ENCODE results near the gene SUGT1.
"Not testable (repeated sequence)": the region's sequence is repeated elsewhere in the genome, so short reads cannot be mapped to it uniquely, and the experiment has no call there.

Gene SUGT1

GRCh38 chr13:52670726-52671125 lies 18.1 kb downstream of the SUGT1 start:
- no peak for DNase-seq (ENCODE audit: low read depth)
- TF ChIP-seq CTCF (conservative IDR thresholded peaks at IDR 0.05; ENCODE audit: control insufficient read depth, insufficient read depth, low read depth, low read length): no peak
- no peak overlapping the region for H3K4me3 ChIP-seq (ENCODE audit: control insufficient read depth, low read depth, low read length)

DNA sequence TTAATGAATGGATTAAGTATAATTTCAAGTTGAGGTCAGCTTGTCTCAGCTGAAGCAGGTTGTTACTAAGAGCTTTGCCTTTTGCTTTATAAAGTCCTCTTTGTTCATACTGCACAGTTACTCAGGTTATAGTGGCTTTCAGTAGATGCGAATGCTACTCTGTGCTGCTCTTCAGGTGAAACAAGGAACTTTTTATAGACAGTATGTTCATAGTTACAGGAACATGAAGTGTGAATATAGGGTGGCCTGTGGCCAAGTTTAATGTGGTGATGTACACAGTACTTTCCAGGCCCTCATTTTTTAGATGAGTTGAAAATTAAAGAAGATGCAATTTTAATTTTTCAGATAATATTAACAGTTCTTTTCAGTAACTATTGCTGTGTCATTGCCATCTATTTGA lies 20.8 kb downstream of the SUGT1 start:
- no peak for DNase-seq (ENCODE audit: low read depth)
- no peak overlapping the region for H3K4me3 ChIP-seq (ENCODE audit: control insufficient read depth, low read depth, low read length)
- no peak for TF ChIP-seq CTCF (conservative IDR thresholded peaks at IDR 0.05; ENCODE audit: control insufficient read depth, insufficient read depth, low read depth, low read length)

DNA sequence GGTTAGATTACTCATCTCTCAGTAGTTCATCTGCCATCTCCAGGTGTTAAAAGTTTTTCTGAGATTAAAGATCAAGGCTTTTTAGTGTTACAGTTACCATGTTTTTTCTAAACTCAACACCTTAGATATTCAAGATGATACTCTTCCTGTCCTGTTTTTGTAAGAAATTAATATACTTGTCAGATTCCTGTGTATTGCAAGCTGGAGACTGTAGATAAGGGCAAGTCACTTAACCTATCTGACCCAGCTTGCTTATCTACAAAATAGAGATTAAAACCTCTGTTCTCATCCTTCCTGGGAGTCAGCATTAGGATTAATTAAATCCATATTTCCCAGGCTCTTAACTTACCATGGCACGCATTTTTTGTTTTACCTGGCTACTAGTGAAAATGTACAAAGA lies 25.2 kb downstream of the SUGT1 start:
- TF ChIP-seq CTCF (conservative IDR thresholded peaks at IDR 0.05; ENCODE audit: control insufficient read depth, insufficient read depth, low read depth, low read length): no peak
- H3K4me3 ChIP-seq (ENCODE audit: control insufficient read depth, low read depth, low read length): no peak overlapping the region
- no peak for DNase-seq (ENCODE audit: low read depth)

DNA sequence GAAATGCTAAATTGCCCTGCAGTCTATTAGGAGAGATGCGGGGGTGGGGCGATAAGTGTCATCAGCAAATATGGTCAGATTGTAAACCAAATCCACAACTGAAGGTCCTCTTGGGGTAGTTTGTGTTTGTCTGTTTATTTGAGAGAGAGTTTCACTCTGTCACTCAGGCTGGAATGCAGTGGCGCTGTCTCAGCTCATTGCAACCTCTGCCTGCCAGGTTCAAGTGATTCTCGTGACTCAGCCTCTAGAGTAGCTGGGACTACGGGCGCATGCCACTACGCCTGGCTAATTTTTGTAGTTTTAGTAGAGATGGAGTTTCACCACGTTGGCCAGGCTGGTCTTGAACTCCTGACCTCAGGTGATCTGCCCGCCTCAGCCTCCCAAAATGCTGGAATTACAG lies 33.2 kb downstream of the SUGT1 start:
- DNase-seq (ENCODE audit: low read depth); H3K4me3 ChIP-seq (ENCODE audit: control insufficient read depth, low read depth, low read length): not testable (repeated sequence)

DNA sequence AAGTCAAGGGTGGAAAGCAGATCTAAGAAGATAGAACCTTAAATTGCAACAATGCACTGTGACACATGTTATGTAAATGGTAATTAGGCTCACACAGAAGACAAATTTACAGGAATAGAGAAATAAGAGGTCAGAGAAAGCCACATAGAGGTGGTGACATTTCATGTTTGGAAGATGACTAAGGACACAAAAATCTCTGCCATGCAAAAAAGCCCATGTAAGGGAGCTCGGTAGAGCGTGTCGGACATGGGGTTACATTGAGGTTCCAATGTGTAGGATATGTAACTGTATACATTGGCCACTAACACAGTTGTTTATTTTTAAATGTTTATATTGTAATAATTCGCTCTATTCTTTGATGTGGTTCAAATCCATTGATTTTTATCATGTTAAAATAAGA lies 33.7 kb downstream of the SUGT1 start:
- no peak for TF ChIP-seq CTCF (conservative IDR thresholded peaks at IDR 0.05; ENCODE audit: control insufficient read depth, insufficient read depth, low read depth, low read length)
- no peak overlapping the region for H3K4me3 ChIP-seq (ENCODE audit: control insufficient read depth, low read depth, low read length)
- DNase-seq (ENCODE audit: low read depth): no peak

DNA sequence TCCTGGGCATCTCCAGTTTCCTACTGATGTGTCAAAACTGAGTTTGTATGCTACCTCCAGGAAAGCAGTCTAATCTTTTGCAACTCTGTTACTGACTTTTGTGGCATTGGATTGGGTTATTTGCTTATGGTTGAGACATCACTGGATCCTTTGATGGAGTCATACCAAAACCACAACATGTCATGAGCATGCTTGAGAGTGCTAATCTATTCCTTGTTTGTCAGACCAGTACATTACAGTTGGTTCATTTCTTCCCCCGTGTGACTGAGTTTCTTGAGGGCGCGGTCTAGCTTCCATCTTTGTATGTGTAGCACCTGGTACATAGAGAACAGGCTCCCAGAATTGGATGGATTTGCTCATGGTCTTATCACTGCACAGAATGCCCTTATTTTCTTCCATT lies 43.2 kb downstream of the SUGT1 start:
- no peak for TF ChIP-seq CTCF (conservative IDR thresholded peaks at IDR 0.05; ENCODE audit: control insufficient read depth, insufficient read depth, low read depth, low read length)
- DNase-seq (ENCODE audit: low read depth): peak; percentile 84
- H3K4me3 ChIP-seq (ENCODE audit: control insufficient read depth, low read depth, low read length): no peak overlapping the region

- no peak for DNase-seq (ENCODE audit: low read depth)
- TF ChIP-seq CTCF (conservative IDR thresholded peaks at IDR 0.05; ENCODE audit: control insufficient read depth, insufficient read depth, low read depth, low read length): no peak
- H3K4me3 ChIP-seq (ENCODE audit: control insufficient read depth, low read depth, low read length): no peak overlapping the region
Measured at GRCh38 chr13:52696566-52696965, 43.9 kb downstream of the SUGT1 start.

Data from fibroblast of mammary gland (primary cell).